Lower leg skin (tissue), 3 donors: ENCODE results near the gene TTC21B.

Experiments
- POLR2A ChIP-seq, 2 donors: fragments of 450-650 bp; IDR thresholded peaks; one replicate each; pipeline ENCODE4 v1.6.1; 2016 to 2017; ENCODE audit warnings: antibody characterized with exemption in 2 of 2, mild to moderate bottlenecking in 1 of 2, moderate library complexity in 1 of 2
- TF ChIP-seq, protein P1 (sequence below), 3 donors: fragments of 450-650 bp; IDR thresholded peaks; one replicate each; pipeline ENCODE4 v1.5.1; 2016; ENCODE audit warnings: antibody characterized with exemption in 3 of 3, mild to moderate bottlenecking in 3 of 3, moderate library complexity in 2 of 3

- TF ChIP-seq, protein P1, sequence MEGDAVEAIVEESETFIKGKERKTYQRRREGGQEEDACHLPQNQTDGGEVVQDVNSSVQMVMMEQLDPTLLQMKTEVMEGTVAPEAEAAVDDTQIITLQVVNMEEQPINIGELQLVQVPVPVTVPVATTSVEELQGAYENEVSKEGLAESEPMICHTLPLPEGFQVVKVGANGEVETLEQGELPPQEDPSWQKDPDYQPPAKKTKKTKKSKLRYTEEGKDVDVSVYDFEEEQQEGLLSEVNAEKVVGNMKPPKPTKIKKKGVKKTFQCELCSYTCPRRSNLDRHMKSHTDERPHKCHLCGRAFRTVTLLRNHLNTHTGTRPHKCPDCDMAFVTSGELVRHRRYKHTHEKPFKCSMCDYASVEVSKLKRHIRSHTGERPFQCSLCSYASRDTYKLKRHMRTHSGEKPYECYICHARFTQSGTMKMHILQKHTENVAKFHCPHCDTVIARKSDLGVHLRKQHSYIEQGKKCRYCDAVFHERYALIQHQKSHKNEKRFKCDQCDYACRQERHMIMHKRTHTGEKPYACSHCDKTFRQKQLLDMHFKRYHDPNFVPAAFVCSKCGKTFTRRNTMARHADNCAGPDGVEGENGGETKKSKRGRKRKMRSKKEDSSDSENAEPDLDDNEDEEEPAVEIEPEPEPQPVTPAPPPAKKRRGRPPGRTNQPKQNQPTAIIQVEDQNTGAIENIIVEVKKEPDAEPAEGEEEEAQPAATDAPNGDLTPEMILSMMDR (IDR thresholded peaks at IDR 0.05), result no peak
- no peak for TF ChIP-seq POLR2A (IDR thresholded peaks at IDR 0.05)
These were observed 113.1 kb downstream of the TTC21B start for GRCh38 chr2:165840333-165840958.
